Occipital lobe (tissue), 2 donors: ENCODE measurements around the gene MIEF2. TPM values are rescaled to one million over a fixed set of nuclear protein-coding genes. Genes with fewer than 3 reads are reported as not detected.

Experiments used
- DNase-seq: peaks from one replicate; lab custom pipeline; 2025; lab: John Stamatoyannopoulos, UW
- total RNA-seq: library from RNA; depleted of rRNA; stranded (reverse); fragments of >200 nt; gene quantifications from one replicate; pipeline ENCODE4 v1.2.3, GENCODE V29; 2014

The MIEF2 gene
- total RNA-seq, 1 donor from 2014 or later, result 29.2 TPM

DNA sequence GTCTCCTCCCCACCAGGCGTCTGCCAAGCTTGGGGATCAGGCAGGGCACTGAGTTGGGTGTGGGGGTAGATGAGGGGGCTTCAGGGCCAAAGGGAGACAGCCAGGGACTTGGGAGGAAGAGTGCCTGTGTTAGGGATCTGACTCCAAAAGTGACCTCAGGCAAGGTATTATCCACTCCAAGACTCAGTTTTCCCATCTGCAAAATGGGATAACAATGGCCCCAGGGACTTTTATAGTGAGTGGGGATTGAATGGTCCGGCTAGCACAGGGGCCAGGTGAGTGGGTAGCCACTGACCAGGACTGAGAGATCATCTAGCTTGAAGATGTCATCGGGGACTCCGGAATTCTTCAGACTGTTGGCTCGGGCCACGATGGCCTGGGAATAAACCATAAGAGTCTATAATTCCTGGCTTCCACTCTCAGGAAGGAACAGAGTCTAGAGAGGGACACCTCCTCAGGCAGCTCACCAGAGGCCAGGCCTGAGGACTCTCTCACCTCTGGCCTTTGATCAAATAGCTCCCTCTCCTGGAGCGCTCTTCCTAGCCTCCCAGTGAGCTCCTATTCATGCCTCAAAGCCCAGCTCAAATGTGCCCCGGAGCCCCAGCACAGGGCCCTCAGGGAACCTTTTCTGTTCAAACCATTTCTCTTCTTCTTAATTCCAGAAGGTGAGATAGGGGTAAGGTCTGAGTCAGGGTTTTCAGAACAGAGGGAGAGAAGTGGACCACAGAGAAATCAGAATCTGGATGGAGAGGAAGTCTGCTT lies 5.4 kb upstream of the MIEF2 start:
- DNase-seq, result no peak

DNA sequence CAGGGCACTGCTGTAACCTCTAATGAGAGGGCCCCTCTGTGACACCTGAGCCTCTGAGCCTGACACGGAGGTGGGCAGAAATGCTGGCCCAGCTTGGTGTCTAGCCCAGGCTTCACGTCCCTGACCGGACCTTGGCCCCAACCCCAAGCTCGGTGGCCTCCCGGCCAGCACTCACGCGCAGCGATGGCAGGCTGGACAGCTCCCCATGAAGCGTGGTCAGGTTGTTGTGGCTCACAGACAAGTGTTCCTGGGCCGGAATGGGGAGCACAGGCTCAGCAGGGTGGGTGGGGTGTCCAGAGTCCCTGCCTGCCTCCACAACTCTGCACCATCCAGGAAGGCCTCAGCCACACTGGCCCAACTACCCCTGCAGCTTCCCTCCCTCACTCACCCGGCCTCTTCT lies 4.1 kb upstream of the MIEF2 start:
- no peak for DNase-seq

DNA sequence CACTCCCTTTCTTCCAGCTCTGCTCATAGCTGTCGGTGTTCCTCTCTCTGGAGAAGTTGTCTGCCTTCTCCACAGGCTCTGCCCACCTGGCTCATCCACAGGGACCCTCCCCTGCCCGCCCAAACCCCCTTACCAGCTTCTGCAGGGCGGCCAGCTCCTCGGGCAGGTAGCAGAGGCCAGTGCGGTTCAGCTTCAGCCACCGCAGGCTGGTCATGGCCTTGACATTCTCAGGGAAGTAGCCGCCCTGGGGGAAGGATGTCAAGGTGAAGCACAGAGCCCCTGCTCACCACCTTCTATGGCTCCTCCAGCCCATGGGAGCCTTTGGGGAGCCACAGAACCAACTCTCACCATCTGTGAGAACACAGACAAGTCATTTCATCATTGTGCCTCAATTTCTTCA lies 3.7 kb upstream of the MIEF2 start:
- DNase-seq, result no peak

DNA sequence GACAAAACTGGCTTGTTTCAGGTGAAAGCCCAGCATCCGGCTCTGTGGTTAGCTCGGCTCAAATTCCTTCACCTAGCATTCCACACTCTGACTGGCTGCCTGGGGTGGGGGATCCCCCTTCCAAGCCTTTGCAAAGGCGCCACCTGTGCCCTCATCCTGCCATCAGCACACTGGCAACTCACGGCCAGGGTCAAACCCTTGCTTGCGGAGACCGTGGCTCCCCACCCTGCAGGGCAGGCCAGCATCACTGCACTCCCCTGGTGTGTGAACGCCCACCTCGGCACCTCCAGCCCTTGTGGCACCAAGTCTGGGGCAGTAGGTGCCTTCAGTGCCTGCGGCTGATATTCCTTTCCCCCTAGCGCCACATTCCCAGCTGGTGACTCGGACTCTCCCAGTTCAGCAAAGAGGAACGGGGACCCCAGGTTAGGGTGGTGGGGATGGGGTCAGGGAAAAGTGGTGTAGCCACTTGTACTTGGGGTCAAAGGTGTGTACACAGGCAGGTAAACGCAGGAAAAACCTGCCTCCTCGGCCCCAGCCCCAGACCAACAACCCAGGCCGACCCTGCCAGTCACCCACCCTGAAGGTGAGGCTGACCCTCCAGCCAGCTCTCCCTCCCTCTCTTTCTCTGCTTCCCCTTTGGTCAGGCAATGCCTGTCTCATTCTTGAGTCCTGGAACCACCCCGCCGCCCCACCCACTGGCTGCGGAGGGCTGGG lies 3.0 kb upstream of the MIEF2 start:
- no peak for DNase-seq

DNA sequence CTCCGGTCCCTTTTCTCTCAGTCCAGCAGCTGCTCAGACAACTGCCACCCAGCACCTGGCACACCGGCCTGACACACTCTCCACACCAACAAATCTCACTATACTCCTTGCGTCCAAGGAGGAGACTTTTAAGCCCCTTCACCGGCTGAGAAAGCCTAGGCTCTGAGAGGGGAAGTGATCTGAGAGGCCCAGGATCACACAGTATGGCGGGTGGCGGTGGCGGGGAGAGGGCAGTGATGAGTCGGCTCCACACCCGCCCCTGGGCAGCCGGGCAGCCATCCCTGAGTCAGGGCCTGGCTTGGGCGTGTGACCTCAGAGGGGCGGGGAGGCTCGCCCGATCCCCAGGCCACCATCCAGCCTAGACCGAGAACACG lies 2.5 kb upstream of the MIEF2 start:
- DNase-seq, result peak; percentile 65

DNA sequence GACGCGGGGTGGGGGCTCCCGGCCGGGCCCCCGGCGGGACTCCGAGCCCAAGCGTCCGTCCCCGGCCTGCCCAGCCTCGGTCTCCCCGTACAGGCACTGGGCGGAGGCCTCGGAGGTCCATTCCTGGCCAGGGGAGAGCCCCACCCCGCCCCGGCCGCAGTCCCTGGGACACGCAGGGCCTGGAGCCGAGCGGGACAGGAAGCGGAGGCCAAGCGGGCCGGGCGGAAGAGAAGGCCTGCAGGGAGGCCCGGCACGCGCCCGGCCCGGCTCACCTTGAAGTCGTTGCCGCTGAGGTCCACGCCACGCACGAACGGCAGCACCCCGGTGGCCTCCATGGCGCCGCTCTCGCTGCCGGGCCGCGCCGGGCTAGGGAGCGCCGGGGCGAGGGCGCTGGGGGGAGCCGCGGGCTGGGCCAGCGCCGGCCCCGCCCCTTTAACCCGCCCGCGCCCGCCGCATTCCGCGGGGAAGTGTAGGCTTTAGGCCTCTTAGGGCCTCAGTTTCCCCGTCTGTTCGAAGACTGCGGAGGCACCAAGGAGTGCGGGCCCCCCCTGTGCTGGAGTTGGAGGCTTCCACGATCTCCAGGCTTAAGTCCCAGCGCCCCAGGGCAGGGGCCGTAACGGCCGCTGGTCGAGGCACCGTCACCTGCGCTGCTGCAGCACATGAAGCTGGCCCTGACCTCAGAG lies 2.0 kb upstream of the MIEF2 start, which contains the start of gene FLII:
FLII (minus strand) TSS at position 383 of the 683 bp plus-strand sequence; CDS start at position 335, 48 bp downstream.
- no peak for DNase-seq

DNA sequence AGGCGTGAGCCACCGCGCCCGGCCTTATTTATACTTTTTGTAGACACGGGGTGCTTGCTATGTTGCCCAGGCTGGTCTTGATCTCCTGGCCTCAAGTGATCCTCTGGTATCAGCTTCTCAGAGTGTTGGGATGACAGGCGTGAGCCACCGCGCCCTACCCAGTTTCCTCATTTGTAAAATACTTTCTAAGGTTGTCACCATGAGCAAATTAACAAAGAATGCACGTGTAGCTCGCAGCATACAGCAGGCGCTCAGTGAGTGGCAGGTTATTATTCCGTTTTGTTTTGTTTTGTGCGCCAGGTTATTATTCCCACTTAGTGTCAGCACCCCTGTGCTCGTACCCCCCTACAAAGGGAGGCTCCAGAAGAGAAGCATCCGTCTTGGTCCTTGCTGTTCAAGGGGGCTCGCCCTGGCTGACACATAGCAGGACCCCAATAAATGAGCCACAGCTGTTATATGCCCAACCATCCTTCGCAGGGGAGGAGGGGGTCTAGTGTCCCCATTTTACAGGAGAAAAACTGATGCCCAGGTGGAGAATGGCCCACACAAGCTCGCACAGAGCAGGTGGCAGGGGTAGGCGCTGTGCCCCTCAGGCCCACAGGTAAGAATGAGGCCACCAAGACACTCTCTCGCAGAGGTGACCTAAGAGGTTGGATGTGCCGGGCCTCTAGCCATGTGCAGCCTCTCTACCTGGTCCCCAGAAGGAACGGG lies 686 bp upstream of the MIEF2 start:
- DNase-seq, result no peak

DNA sequence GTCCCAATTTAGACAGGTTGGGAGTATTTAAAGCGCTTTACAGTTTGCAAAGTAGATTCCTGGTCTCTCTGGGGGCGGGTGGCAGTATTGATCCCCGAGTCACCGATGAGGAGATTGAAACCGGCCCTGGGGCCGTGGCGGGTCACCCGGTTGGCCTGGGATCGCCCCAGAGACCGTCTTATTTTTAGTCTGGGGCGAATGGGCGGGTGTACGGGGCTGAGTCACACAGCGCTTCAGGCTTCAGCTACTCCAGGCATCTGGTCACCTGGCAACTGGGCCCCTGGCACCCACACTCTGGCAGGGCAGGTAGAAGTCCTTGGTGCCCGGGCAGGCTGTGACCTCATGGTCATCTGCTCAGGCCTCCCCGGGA lies 669 bp downstream of the MIEF2 start:
- DNase-seq, result no peak

DNA sequence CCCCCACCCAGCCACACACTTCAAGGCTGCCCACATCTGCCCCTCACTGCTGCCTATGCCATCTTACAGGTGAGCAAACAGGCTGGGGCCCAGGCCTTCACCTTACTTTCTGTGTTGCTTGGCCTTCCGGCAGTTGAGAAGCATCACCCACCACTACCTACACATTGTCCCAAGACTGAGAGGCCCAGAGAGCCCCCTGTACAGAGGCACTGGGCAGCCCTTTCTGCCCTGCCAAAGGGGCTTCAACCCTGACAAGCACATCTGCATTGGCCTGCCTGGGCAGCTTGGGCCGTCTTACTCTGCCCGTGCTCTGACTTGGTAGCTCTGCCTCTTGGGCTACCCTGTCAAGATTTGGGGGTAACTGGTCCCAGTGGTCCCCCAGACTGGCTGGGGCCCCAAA lies 1.2 kb downstream of the MIEF2 start:
- no peak for DNase-seq

DNA sequence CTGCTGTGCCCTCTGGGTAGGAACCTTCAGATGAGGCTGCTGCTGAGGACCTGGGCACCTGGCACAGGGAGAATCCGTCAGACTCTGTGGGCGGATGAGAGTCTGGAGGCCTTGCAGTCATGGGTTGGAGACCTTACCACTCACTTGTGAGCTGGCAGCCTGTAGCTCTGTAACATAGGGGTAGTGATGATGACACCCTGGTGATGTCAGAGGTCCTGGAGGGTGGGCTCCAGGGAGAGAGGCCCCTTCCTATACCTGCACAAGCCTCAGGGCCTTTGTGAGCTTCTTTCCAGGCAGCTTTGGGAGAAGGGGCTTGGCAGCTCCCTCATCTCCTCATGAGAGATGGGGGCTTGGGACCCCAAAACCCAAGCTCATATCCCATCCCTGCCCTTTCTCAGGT lies 1.6 kb downstream of the MIEF2 start:
- DNase-seq, result no peak

DNA sequence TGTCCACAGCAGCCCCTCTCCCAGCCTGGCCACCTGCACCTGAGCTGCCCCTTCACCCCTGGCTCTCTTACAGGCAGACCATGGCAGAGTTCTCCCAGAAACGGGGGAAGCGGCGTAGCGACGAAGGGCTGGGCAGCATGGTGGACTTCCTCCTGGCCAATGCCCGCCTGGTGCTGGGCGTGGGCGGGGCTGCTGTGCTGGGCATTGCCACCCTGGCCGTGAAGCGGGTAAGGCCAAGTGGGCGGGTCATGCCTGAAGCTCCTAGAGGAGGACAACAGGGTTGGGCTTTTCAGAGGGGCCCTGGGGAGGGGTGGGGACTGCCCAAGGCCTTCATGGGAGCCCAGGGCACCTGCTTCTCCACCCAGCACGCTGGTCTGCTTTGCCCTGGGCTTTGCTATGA lies 2.2 kb downstream of the MIEF2 start:
- DNase-seq, result no peak

DNA sequence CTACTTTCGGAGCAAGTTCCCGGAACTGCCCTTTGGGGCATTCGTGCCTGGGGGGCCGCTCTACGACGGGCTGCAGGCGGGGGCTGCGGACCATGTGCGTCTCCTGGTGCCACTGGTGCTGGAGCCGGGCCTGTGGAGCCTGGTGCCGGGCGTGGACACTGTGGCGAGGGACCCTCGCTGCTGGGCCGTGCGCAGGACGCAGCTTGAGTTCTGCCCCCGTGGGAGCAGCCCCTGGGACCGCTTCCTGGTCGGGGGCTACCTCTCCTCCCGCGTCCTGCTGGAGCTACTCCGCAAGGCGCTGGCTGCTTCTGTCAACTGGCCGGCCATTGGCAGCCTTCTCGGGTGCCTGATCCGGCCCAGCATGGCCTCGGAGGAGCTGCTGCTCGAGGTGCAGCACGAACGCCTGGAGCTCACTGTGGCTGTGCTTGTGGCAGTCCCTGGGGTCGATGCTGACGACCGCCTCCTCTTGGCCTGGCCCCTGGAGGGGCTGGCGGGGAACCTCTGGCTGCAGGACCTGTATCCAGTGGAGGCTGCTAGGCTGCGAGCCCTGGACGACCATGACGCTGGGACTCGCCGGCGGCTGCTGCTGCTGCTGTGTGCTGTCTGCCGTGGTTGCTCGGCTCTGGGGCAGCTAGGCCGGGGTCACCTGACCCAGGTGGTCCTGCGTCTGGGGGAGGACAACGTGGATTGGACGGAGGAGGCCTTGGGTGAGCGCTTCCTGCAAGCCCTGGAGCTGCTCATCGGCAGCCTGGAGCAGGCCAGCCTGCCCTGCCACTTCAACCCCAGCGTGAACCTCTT lies 3.6 kb downstream of the MIEF2 start:
- DNase-seq, result no peak

DNA sequence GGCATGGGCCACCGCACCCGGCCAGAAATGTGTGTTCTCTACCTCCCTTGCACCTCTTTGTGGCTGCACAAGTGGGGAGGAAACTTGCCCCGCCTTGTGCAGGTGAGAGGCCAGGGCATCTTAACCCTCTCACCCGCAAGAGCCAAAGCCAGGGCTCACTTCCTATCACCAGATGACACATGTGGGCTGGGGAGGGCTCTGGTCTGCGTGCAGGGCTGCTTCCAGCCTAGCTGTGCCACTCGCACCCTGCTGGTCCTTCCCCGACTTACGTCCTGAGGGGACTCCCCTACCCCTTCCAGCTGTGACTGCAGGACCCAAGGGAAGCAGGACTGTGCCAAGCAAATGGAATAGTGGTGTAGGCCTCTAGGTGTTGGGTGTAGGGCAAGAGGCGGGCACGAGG lies 6.9 kb downstream of the MIEF2 start:
- DNase-seq, result no peak

DNA sequence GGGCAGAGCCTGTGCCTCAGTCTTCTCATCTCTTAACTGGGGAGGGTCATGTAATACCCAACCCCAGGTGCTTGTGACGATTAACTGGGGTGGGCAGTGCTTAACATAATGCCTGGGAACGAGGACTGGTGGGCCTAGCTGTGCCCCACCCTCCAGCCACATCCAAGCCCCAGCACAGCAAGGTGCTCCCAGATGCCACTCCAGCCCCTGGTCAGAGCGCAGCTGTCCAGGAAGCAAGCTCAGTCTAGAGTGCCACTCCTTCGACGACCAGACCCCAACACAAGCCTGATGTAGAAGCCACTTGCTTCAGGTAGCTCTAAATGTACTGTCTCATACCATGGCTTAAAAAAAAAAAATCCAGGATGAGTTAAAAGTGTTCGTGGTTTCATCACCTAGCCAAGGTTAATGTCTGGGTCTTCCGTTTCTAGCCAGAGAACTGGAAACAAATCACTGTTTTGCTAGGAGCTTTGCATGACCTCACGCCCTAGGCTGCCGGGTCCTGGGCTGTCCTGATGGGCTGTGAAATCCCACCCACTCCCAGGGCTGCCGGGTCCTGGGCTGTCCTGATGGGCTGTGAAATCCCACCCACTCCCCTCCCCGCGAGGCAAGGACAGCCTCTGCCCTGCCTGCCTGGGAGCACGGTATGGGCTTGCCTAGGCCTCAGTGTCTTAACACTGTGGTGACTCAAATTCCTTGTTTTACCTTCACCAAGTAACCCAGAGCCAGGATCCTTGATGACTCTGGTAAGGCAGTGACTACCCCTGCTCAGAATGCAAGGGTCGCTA lies 7.7 kb downstream of the MIEF2 start:
- DNase-seq, result no peak

DNA sequence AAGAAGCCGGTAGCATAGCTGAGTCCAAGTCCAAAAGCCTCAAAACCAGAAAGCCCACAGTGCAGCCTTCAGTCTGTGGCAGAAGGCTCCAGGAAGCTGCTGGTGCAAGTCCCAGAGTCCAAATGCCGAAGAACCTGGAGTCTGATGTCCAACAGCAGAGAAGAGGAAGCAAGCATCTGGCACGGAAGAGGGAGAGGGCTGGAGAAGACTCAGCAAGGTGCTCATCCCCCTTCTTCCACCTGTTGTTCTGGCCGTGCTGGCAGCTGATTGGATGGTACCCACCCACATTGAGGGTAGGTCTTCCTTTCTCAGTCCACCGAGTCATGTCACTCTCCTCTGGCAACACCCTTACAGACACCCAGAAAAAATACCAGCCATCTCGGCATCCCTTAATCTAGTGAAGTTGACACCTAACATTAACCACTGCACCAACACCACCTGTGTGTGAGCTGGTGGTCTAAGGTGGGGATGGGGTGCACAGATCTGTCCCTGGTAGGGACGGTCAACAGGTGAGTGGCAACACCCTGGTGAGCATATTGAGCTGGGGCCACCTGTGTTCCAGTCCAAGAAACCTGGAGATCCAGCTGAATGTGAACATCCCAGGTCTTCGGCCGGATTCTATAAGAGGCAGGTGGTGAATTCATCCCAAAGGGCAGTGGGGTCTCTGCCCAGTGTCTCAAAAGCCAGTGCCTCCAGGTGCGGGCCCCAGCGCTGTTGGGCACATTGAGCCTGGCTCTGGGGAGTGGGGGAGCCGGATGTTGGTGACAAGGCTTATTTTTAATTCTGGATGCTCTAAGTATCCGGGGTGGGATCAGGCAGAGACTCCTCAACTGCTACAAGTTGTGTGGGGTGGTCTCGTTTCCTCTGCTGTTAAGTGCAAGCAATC lies 9.8 kb downstream of the MIEF2 start:
- no peak for DNase-seq

DNA sequence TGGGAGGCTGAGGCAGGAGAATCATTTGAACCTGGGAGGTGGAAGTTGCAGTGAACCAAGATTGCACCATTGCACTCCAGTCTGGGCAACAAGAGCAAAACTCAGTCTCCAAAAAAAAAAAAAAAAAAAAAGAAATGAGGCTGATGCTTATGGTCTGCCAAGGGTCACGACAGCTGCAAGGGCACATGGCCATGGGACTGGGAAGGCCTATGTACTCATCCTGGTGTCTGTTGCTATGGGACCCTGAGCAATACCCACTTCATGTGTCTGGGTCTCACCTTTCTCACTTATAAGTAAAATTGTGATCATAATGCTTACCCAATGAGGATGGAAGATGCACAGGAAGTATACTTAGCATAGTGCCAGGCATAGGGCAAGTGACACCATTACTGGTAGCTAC lies 16.6 kb downstream of the MIEF2 start:
- no peak for DNase-seq

DNA sequence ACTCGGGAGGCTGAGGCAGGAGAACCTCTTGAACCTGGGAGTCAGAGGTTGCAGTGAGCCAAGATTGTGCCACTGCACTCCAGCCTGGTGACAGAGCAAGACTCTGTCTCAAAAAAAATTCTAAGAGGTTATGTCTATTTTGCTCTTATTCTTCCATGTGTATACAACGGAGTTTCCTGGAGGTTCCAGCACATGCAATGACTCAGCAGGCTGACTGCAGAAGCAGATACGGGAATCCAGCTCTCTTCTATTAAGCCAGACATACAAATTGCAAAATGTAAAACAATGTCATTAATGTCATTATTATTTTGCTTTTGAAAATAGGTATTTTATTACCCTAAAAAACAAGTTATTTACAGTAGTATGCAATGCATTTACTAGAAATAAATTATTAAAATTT lies 18.4 kb downstream of the MIEF2 start:
- no peak for DNase-seq

DNA sequence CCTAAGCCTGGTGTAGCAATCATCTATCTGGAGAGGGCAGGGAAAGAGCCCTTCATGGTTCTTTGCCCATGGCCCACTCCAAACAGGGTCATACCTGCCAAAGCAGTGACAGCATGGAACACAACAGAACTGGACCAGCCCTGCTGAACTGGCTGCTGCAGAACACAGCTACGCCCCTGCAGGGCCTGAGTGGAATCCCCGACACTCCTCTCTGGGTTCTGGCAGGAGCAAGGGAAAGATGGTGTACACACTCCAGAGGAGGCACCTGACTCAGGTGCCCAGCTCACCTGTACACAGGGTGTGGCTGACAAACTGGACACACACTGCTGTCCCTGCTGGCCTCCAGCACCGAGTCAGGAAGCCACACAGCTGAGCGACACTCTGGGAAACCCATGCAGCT lies 19.8 kb downstream of the MIEF2 start:
- no peak for DNase-seq

DNA sequence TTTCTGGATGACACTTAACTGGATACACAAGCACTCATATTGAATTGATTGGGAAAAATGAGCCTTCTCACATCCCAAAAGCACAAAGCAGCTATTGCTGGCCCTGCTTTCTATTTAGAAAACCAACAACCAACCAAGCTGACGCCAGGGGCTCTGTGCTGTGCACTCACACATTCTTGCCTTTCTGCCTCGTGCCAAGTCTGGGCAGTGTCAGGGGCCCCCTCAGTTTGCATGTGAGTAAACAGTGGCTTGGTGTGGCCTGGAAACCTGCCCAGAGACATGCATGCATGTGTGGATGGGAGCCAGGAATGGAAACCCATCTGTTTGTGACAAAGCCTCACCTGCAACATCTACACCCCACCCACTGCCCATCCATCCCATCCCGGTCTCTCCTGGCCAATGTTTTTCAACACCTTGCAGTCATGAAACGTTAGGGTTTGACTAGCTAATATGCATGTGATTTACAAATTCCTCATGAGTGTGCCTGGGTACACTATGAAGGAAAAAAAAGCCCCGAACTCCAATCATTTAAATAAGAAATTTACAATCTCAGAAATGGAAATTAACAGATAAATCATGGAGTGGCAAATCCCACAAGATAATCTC lies 20.4 kb downstream of the MIEF2 start:
- DNase-seq, result no peak
